Neural cell (in vitro differentiated cells): ENCODE data around the gene CLEC20A. TPM values are rescaled to one million over a fixed set of nuclear protein-coding genes. Genes with fewer than 3 reads are reported as not detected.

Experiments used
- H2AFZ ChIP-seq: fragments of 200-600, 300-800 bp; sonication (generic), shearing (Covaris generic); 2 replicates; pipeline ENCODE4 v1.6.0; 2014; ENCODE audit warnings: low read depth, mild to moderate bottlenecking, antibody characterized with exemption, low read length, moderate library complexity
- H3F3A ChIP-seq: fragments of 200-600 bp; shearing (Covaris generic); 2 replicates; pipeline ENCODE4 v1.6.1; 2016; ENCODE audit warnings: mild to moderate bottlenecking, moderate library complexity, mixed read lengths, antibody characterized with exemption, low read length; ENCODE audit not compliant: insufficient read depth, poor library complexity, severe bottlenecking
- H3K27ac ChIP-seq: fragments of 200-600, 300-800 bp; sonication (generic), shearing (Covaris generic); 2 replicates; pipeline ENCODE4 v1.5.1; 2014; ENCODE audit warnings: mild to moderate bottlenecking, low read length, moderate library complexity
- H3K27me3 ChIP-seq: fragments of 300-800, 200-600 bp; sonication (generic), shearing (Covaris generic); 2 replicates; pipeline ENCODE4 v1.6.0; 2014; ENCODE audit warnings: mild to moderate bottlenecking, low read depth, low read length, moderate library complexity; ENCODE audit not compliant: insufficient read depth
- H3K36me3 ChIP-seq: fragments of 300-800, 200-600 bp; sonication (generic), shearing (Covaris generic); 2 replicates; pipeline ENCODE4 v1.5.1; 2014; ENCODE audit warnings: mild to moderate bottlenecking, antibody characterized with exemption, low read length, moderate library complexity; ENCODE audit not compliant: insufficient read depth
- H3K4me2 ChIP-seq: fragments of 300-800, 200-600 bp; sonication (generic), shearing (Covaris generic); 2 replicates; pipeline ENCODE4 v1.6.0; 2014; ENCODE audit warnings: mild to moderate bottlenecking, low read length
- H3K4me3 ChIP-seq: fragments of 300-800, 200-600 bp; sonication (generic), shearing (Covaris generic); 2 replicates; pipeline ENCODE4 v1.5.1; 2014; ENCODE audit warnings: mild to moderate bottlenecking, low read length, moderate library complexity
- H3K79me2 ChIP-seq: fragments of 200-600 bp; shearing (Covaris generic); replicated peaks from 2 replicates; pipeline ENCODE4 v1.6.0; 2014; ENCODE audit warnings: mild to moderate bottlenecking, low read length, moderate library complexity; ENCODE audit not compliant: insufficient read depth
- H3K9ac ChIP-seq: fragments of 300-800, 200-600 bp; sonication (generic), shearing (Covaris generic); 2 replicates; pipeline ENCODE4 v1.6.1; 2016; ENCODE audit warnings: mild to moderate bottlenecking, low read length, mixed read lengths
- H3K9me2 ChIP-seq: fragments of 200-600 bp; shearing (Covaris generic); 2 replicates; pipeline ENCODE4 v1.6.1; 2016; ENCODE audit warnings: mild to moderate bottlenecking, low read length, mixed read lengths; ENCODE audit not compliant: insufficient read depth
- H3K9me3 ChIP-seq: fragments of 200-600, 300-800 bp; sonication (generic), shearing (Covaris generic); 2 replicates; pipeline ENCODE4 v1.6.1; 2016; ENCODE audit warnings: mild to moderate bottlenecking, mixed run types, low read length, moderate library complexity, mixed read lengths
- H4K20me1 ChIP-seq: fragments of 200-600 bp; shearing (Covaris generic); 2 replicates; pipeline ENCODE4 v1.6.1; 2016; ENCODE audit warnings: mild to moderate bottlenecking, mixed run types; ENCODE audit not compliant: insufficient read depth
- CTCF ChIP-seq: fragments of 450-650 bp; IDR thresholded peaks from 2 replicates; pipeline ENCODE4 v1.5.1; 2014; ENCODE audit warnings: antibody characterized with exemption, mild to moderate bottlenecking, moderate library complexity; ENCODE audit not compliant: poor library complexity, severe bottlenecking
- EP300 ChIP-seq: fragments of 450-650 bp; conservative IDR thresholded peaks from 2 replicates; pipeline ENCODE4 v1.6.1; 2014; ENCODE audit warnings: antibody characterized with exemption, mild to moderate bottlenecking, moderate library complexity; ENCODE audit not compliant: poor library complexity, severe bottlenecking
- EZH2 ChIP-seq: fragments of 200-600, 300-800 bp; shearing (Covaris generic), sonication (generic); IDR thresholded peaks from 2 replicates; pipeline ENCODE4 v1.6.1; 2014; ENCODE audit warnings: antibody characterized with exemption, low read length, borderline replicate concordance, mild to moderate bottlenecking; ENCODE audit not compliant: insufficient read depth, poor library complexity, severe bottlenecking
- MXI1 ChIP-seq: fragments of 450-650 bp; conservative IDR thresholded peaks from 2 replicates; pipeline ENCODE4 v1.6.1; 2014; ENCODE audit warnings: antibody characterized with exemption, mild to moderate bottlenecking; ENCODE audit not compliant: poor library complexity, severe bottlenecking
- POLR2AphosphoS5 ChIP-seq: IDR thresholded peaks from 2 replicates; pipeline ENCODE4 v1.6.1; 2012
- RAD21 ChIP-seq: fragments of 450-650 bp; conservative IDR thresholded peaks from 2 replicates; pipeline ENCODE4 v1.6.1; 2014; ENCODE audit warnings: antibody characterized with exemption, mild to moderate bottlenecking, moderate library complexity
- REST ChIP-seq: IDR thresholded peaks from 2 replicates; pipeline ENCODE4 v1.6.1; 2012; ENCODE audit warnings: borderline replicate concordance
- SMC3 ChIP-seq: fragments of 450-650 bp; conservative IDR thresholded peaks from 2 replicates; pipeline ENCODE4 v1.6.1; 2014; ENCODE audit warnings: antibody characterized with exemption, mild to moderate bottlenecking, moderate library complexity; ENCODE audit not compliant: poor library complexity
- TAF1 ChIP-seq: IDR thresholded peaks from 2 replicates; pipeline ENCODE4 v1.6.1; 2012; ENCODE audit warnings: low read depth
- polyA plus RNA-seq: library from polyadenylated mRNA; depleted of rRNA; stranded (reverse); fragments of >200 nt; gene quantifications from 2 replicates; pipeline ENCODE4 v1.2.3, GENCODE V29; 2014

The CLEC20A gene
- polyA plus RNA-seq, 1 donor from 2014 or later = 0.78 TPM

GRCh38 chr1:178477841-178478240, 18.9 kb downstream of the CLEC20A start:
- TF ChIP-seq POLR2AphosphoS5 (no peak), CTCF (no peak), EZH2 (no peak), SMC3 (no peak), TAF1 (no peak)
- Histone ChIP-seq H3K4me3 (no peak overlapping the region), H3F3A (no peaks in the 10 kb centered on the region), H3K36me3 (peaks cover 13% of the 10 kb centered on the region), H3K9ac (no peak overlapping the region), H3K27ac (no peak overlapping the region), H3K79me2 (no peaks in the 10 kb centered on the region), H3K27me3 (no peaks in the 10 kb centered on the region), H2AFZ (no peak overlapping the region), H3K9me3 (no peaks in the 10 kb centered on the region), H3K4me2 (no peak overlapping the region), H4K20me1 (no peaks in the 10 kb centered on the region), H3K9me2 (no peaks in the 10 kb centered on the region)

DNA sequence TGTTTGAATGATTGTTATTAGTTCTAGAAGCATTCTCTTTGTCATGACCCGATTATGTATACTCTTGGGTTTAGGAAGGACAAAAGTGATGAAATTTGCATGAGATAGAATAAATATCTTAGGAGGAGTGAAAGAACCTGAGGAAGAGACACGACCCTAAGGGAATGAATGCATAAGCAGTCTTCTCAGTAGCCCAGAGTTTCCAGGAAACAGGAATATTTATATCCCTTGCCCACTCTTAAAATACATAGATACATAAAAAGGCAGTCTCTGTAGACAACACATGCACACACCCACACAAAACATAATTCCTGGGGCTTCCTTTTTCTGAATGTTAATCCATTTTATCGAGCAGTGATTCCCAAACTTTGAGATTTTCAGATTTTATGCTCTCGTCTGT, 19.4 kb downstream of the CLEC20A start:
- no peaks in the 10 kb centered on the region for H3K27me3 ChIP-seq
- no peaks in the 10 kb centered on the region for H3F3A ChIP-seq
- no peak overlapping the region for H3K4me2 ChIP-seq
- H3K79me2 ChIP-seq = no peaks in the 10 kb centered on the region
- H3K4me3 ChIP-seq = no peak overlapping the region
- no peak overlapping the region for H3K9ac ChIP-seq
- no peak for TF ChIP-seq MXI1
- TF ChIP-seq EP300 = no peak
- no peak for TF ChIP-seq POLR2AphosphoS5
- no peak for TF ChIP-seq RAD21
- TF ChIP-seq SMC3 = no peak
- TF ChIP-seq EZH2 = no peak
- TF ChIP-seq CTCF = no peak
- no peak for TF ChIP-seq REST
- TF ChIP-seq TAF1 = no peak
- H4K20me1 ChIP-seq = no peaks in the 10 kb centered on the region
- no peak overlapping the region for H3K27ac ChIP-seq
- no peaks in the 10 kb centered on the region for H3K9me2 ChIP-seq
- no peak overlapping the region for H2AFZ ChIP-seq
- H3K9me3 ChIP-seq = no peaks in the 10 kb centered on the region
- H3K36me3 ChIP-seq = peaks cover 13% of the 10 kb centered on the region
